ENCODE results near the gene DBT.

- TF ChIP-seq EZH2 (IDR thresholded peaks at IDR 0.05; ENCODE audit: borderline replicate concordance, insufficient read depth, low read depth, low read length, poor library complexity, severe bottlenecking) (no peak), CTCF (IDR thresholded peaks at IDR 0.05) (no peak)
Observed at GRCh38 chr1:100229681-100230443, 19.8 kb downstream of the DBT start.

All from B cell (primary cell).